Measurements from ENCODE around the gene AKR1B1.

The AKR1B1 gene

DNA sequence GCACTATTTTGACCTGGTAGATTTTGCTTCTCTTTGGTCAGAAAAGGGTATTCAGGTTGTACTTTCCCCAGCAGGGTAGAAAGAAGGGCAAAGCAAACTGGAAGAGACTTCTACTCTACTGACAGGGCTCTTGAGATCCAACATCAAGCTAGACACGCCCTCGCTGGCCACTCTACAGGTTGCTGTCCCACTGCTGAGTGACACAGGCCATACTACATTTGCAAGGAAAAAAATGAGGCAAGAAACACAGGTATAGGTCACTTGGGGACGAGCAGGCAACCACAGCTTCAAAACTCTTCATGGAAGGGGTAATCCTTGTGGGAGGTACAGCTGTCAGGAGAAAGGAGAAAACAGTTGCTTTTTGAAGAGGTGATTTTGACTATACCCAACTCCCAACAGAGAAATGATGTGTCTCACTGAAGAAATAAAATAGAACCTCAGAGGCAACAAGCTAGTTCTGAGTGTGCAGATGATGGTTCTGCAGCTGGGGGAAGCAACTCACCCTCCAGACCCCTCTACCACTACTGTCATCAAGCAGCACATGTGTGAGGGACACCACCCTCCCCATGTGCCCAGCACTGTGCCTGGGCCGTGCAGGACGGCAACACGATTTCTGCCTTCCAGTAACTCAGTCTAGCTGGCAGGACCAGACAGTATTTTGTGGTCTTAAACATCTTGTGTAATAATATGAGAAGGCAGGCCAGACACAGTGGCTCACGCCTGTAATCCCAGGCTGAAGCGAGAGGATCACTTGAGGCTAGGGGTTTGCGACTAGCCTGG is 16.3 kb downstream of the AKR1B1 start:
- H3K4me3 ChIP-seq (ENCODE audit: low read length): no peak overlapping the region
- TF ChIP-seq, protein P1, sequence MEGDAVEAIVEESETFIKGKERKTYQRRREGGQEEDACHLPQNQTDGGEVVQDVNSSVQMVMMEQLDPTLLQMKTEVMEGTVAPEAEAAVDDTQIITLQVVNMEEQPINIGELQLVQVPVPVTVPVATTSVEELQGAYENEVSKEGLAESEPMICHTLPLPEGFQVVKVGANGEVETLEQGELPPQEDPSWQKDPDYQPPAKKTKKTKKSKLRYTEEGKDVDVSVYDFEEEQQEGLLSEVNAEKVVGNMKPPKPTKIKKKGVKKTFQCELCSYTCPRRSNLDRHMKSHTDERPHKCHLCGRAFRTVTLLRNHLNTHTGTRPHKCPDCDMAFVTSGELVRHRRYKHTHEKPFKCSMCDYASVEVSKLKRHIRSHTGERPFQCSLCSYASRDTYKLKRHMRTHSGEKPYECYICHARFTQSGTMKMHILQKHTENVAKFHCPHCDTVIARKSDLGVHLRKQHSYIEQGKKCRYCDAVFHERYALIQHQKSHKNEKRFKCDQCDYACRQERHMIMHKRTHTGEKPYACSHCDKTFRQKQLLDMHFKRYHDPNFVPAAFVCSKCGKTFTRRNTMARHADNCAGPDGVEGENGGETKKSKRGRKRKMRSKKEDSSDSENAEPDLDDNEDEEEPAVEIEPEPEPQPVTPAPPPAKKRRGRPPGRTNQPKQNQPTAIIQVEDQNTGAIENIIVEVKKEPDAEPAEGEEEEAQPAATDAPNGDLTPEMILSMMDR (conservative IDR thresholded peaks at IDR 0.05; ENCODE audit: low read length): no peak
- no peak for DNase-seq (ENCODE audit: low read depth)

DNA sequence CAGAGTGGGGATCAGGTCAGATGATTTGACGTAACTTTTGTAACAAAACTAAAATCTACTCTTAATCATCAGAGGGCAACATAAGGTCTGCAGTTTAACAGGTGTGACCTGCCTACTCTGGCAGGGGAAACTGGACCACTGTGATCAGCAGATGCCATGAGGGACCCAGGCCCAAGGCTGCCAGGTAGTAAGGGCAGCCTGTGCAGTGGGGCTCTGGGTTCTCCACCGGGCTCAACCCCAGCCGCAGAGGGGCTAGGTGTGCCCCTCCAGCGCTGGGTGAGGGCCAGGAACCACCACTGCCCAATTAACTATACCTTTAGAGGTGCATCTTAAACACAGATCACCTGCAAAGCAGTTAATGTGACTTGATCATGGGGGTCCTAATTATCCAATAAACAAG is 17.6 kb downstream of the AKR1B1 start:
- TF ChIP-seq, protein P1 (conservative IDR thresholded peaks at IDR 0.05; ENCODE audit: low read length): no peak
- H3K4me3 ChIP-seq (ENCODE audit: low read length): no peak overlapping the region
- no peak for DNase-seq (ENCODE audit: low read depth)

DNA sequence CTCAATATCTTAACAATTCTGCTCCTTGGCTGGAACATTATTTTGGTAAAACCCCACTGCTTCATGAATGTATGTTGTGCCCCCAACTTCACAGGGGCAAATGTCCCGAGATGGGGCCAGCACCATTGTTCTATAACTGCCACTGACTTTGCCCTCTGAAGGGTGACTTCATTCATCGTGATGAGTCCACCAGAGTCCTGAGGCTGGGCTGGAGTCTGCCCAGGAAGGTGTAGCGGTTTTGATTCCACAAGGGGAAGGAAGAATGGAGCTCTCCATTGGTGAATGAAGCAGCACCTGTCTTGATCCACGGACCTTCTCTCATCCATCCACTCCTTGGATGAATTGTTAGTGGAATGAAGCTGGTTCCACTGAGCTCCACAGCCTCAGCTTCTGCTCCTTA is 18.4 kb downstream of the AKR1B1 start:
- DNase-seq (ENCODE audit: low read depth): no peak
- TF ChIP-seq, protein P1 (conservative IDR thresholded peaks at IDR 0.05; ENCODE audit: low read length): no peak
- no peak overlapping the region for H3K4me3 ChIP-seq (ENCODE audit: low read length)

DNA sequence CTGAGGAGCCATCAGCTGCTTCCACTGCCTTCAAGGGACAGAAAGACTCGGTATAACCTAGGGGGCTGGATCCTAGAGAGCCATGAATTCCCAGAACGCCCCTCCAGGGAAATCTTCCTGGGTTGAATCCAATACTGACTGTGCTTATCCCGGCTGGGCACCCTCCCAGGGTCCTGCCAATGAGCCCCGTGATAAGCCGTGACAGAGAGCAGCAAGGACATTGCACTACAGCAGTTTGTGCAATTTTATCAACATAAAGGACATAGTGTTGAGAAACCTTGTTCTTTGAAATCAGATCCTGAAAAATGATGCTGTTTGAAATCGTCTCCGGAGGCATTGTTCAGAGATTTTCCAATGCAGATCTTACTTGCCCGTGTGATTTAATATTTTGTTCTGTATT is 18.8 kb downstream of the AKR1B1 start:
- DNase-seq (ENCODE audit: low read depth): no peak
- TF ChIP-seq, protein P1 (conservative IDR thresholded peaks at IDR 0.05; ENCODE audit: low read length): no peak

DNA sequence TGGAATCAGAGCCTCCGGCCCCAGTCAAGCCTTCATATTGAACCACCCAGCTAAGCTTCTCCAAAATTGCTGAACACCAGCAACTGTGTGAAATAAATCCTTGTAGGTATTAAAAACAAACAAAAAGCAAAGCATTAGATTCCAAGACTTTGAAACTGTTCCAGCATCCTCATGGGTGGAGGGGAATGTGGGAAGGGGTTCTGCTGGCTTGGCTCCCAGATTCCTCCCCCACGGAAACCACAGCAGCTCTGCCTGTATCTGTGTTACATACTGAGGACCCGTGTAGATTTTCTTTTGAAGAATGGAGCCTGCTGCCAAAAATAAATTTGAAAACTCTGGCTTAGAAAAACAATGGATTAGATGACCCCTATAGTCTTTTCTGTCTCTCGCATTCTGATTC is 20.0 kb downstream of the AKR1B1 start:
- no peak overlapping the region for H3K4me3 ChIP-seq (ENCODE audit: low read length)
- DNase-seq (ENCODE audit: low read depth): no peak
- TF ChIP-seq, protein P1 (conservative IDR thresholded peaks at IDR 0.05; ENCODE audit: low read length): no peak

More for the DNA sequence above, 18.8 kb downstream of the AKR1B1 start:
- H3K4me3 ChIP-seq (ENCODE audit: low read length): no peak overlapping the region

DNA sequence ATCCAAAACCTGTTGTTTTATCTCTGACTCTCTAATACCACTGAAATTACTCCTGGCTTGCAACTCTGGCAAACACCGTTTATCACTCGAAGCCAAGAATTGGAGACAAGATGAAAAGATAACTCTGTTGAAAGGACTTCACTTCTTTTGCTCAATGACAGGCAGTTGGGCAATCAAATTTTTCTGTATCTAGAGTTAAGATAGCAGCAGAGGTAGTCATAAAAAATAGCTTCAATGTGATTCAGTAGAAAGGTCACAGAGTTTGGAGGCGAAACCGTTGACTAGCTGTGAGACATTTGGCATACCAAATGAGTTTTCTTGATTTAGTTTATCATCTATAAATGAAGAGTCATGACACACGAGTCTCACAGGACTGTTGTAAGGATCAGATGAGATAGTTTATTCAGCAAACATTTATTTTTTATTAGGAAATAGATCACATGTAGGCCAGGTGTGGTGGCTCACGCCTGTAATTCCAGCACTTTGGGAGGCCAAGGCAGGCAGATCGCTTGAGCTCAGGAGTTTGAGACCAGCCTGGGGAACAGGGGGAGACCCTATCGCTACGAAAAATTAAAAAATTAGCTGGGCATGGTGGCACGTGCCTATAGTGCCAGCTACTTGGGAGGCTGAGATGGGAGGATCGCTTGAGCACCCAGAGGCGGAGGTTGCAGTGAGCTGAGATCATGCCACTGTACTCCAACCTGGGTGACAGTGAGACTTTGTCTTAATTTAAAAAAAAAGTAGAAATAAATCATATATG is 23.6 kb downstream of the AKR1B1 start:
- TF ChIP-seq, protein P1 (conservative IDR thresholded peaks at IDR 0.05; ENCODE audit: low read length): no peak
- DNase-seq (ENCODE audit: low read depth): peak; percentile 27
- no peak overlapping the region for H3K4me3 ChIP-seq (ENCODE audit: low read length)

DNA sequence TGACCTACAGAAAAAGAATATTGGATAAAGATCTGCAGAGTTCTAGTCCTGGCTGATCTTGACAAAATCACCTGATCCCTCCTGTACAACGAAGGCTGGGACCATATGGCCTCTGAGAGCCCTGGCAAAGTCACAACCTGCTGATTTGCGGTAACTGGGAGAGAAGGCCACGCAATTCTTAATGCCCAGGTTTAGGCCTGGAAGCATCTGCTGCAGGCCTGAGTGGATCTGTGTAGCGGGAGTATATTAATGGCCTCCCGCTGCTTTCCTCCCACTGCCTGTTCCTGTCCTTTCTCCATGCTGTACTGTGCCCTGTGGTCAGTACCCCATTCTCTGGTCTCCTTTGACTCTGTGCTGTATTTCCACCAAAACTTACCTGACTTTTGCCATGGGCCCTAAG is 24.2 kb downstream of the AKR1B1 start:
- H3K4me3 ChIP-seq (ENCODE audit: low read length): no peak overlapping the region
- no peak for DNase-seq (ENCODE audit: low read depth)
- TF ChIP-seq, protein P1 (conservative IDR thresholded peaks at IDR 0.05; ENCODE audit: low read length): no peak
